ENCODE data around the gene SP110.
"Not testable (repeated sequence)": the region's sequence is repeated elsewhere in the genome, so short reads cannot be mapped to it uniquely, and the experiment has no call there.

SP110 gene

DNA sequence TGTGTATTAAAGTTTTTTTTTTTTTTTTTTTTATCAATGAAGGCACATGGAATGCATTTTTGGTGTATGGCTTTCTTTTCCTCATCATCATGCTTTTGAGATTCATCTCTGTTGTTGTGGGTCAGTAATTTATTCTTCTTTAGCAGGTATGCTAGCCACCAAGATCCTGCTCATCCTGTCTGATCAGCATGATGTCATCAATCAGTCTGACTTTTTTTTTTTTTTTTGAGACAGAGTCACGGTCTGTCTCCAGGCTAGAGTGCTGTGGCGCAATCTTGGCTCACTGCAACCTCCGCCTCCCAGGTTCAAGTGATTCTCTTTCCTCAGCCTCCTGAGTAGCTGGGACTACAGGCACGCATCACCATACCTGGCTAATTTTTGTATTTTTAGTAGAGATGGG is 3.0 kb upstream of the SP110 start:
- DNase-seq: not testable (repeated sequence)

DNA sequence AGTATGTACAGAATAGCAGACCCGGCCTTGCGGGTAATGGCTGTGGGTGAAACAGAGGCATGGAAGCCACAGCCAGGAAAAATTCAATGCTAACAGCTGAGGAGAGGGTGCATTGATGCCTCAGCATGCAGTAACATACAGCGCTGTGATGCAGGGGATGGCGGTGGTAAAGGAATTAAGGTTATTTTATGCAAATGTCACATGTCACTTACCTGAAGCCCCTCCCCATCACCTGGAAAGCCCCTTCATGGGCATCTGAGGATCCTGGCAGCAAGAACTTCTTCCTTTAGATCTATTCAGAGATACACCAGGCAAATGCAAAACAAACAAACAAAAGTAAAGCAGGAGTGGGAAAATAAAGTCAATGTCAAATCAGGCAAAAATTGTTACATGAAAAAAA is 1.7 kb upstream of the SP110 start:
- no peak for DNase-seq

DNA sequence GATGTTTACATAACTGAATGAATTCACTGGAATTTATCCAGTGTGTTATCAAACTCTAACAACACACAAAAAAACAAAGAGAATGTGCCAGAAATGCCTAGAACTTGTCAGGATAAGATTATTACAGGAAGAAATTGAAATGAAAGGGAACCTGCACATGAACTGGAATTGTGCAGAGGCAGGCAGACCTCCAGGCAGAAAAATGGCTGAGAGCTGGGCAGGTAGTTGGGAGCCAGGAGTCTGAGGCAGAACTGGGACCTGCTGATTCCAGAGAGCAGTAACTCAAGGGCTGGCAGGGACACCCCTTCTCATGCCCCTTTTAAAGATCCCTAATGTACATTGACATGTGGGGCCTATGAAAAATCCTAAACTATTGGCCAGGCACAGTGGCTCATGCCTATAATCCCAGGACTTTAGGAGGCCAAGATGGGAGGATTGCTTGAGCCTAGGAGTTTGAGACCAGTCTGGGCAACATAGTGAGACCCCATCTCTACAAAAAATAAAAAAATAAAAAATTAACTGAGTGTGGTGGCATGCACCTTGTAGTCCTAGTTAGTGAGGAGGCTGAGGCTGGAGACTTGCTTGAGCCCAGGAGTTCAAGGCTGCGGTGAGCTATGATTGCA is 674 bp upstream of the SP110 start:
- DNase-seq: no peak

DNA sequence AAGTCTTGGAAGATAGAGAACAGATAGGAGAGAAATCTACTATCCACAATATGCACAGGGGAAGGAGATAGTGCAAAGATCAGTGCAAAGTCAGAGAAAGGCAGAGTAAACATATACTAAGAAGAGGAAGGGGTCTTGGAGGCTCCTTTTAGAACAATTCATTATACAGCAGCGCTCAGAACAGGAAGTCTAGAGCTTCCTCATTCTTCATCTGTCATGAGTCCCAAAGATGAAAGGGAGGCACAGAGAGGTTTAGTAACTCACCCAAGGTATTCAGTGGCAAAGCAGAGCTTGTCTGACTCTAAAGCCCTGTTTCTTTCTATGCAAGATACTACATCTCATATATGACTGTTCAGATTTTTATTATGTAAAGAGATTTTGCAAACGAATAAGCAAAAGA is 1.4 kb downstream of the SP110 start:
- no peak for DNase-seq

DNA sequence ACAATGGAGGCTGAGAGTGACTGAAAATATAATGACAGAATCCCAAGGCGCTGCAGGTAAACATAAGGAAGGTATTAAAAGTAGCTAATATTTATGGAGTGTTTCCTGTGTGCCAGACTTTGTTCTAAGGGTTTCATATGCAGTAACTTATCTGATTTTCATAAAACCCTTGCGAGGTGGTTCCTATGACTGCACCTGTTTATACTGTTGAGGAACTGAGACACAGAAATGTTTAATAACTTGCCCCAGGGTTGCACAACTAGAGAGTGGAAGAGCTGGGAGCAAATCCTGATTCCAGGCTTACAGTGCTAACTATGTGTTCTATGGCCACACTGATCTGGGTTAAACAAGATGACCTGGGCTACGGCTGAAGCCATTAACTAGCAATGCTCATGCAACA is 2.4 kb downstream of the SP110 start:
- no peak for DNase-seq

DNA sequence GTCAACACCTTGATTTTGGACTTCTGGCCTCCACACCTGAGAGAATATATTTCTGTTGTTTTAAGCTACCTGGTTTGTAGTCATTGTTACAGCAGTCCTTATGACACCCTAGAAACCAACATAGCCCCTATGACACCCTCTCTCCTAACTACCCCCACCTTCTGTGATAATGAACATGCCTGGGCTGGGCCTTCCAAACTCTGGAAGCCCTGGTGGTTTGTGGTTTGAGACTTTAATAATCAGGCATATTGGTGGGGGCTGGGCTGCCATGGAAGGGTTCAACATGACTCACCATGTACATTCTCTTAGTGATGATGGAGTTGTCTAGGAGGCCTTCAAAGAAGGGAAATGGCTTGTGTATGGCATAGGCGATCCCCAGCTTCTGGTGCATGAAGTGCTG is 3.3 kb downstream of the SP110 start:
- DNase-seq: no peak

DNA sequence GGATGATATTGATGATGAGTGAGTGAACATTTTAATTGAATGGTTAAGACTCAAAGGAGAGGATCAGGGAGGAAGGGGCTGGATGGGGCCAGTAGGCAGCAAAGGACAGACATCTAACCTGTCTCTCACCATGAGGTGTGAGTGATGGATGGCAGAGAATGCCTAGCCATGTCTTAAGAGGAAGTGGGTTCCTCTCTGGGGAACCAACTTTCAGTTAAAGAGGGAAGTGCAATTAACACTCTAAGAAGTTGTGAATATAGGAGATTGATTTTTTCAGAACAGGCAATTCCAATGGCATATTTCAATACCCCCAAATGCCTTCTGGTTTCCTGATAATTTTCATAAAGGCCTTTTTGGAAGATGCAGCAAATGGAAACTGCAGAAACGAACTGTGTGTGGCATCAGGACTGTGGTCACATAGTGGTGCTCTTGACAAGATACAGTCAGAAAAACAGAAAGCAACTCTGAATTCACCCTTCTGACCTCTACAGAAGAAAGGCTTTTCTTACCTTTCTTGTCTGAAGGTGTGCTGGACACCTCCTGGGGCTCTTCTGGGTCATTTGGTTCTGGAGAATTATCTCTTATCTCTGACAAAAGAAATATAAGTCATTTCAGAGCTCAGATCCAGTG is 10.2 kb downstream of the SP110 start:
- DNase-seq: no peak

DNA sequence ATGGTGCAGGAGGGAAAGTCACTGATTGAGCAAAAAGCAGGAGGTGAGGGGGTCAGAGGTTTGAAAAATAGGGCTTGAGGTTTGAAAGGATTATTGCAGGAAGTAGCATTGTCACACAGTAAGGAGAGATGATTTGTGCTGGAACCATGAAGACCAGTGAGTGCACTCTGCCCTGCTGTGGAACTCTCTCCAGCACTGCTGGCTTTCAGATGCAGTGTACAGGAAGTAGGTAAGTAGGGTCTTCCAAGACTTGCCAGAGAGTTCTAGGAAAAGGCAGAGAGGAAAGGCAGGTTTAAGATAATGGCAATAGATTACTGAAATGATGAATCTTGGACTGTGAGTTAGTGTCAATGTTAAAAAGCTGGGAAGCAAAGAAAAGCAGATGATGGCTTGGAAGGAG is 11.2 kb downstream of the SP110 start:
- DNase-seq: no peak

DNA sequence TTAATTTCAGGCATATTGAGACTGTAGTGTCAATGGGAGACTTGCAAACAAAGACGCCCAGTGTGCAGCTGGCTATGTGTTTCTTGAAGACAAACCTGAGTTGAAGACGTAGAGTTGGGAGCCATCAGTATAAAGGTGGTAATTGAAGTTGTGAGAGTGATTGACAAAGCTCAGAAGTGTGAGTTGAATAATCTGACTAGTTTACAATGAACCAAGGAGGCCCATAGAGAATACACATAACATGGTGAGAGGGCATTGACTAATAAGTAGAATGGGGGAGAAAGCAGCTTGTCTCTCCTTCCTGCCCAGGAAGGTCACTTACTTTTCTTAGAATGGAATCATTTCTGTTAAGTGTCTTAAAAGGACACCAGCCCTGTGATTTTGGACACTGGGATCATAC is 14.1 kb downstream of the SP110 start:
- DNase-seq: no peak

DNA sequence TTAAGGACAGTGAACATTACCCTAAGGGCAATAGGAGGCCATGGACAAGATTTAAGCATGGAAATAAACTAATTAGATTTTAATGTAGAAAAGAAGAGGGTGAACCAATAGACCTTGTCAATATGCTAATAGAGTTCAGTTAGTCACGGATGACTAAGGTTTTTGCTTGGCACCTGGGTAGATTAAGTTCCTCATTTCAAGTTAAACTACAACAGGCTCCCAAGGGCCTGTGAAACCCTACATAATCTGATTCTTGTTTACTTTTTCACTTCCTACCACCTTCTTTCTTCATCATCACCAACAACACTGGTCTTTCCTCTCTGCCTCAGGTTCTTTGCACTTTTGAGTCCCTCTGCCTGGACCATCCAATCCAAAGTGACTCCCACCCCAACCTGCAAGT is 14.8 kb downstream of the SP110 start:
- DNase-seq: no peak

DNA sequence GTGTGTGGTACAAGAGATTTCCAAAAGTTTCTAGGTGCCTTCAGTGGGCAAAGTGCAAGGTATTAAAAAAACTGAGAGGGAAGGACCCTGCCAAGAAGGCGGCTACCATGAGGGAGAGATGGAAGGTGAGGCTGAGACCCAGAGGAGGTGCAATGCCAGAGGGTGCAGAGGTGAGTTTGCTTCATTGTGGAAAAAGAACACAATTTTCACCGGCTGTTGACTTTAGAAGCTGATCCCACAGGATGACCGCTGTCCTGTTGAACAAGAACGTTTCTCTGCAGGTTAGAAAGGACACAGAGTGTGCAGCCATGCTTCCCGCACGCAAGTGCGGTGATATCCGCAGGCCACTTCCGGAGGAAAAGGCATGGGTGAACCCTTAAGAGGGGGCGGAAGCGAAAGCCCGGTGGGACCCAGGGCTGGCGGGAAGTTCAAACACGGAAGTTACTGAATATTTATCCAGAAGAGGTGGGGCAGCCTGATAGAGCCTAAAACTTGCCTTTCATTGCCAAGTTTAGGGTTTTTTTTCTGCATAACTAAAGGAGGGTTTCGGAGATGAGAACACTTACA is 16.6 kb downstream of the SP110 start:
- DNase-seq: no peak

DNA sequence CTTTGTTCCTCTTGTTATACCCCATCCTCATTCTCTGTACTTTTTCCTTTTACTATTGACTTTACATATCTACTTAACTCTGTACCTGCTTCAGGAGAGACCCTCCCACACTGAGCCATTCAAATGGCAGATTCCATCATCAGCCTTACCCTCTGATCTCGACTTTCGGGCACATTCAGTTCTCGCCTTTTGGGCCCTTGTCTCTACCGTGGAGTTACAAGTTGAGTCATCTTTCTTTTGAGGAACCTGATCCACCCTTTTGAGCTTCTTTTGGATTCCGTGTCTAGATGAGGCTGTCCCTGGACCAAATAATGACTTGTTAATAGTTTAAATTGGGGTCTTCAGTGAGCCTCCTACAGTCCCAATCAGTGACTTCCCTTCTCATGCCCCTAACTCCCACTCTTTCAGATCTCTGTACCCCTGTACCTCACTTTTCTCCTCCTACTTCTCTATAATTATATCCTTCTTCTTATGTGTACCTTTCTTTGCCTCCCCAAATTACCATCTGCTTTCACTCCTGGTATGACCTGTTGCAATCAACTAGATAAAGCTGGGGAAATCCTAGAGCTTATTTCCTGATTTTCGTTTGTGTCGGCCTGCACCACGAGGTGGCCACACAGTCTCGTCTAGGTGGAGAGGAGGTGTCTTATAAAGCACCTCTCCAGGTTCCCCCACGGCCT is 17.2 kb downstream of the SP110 start:
- DNase-seq: no peak

DNA sequence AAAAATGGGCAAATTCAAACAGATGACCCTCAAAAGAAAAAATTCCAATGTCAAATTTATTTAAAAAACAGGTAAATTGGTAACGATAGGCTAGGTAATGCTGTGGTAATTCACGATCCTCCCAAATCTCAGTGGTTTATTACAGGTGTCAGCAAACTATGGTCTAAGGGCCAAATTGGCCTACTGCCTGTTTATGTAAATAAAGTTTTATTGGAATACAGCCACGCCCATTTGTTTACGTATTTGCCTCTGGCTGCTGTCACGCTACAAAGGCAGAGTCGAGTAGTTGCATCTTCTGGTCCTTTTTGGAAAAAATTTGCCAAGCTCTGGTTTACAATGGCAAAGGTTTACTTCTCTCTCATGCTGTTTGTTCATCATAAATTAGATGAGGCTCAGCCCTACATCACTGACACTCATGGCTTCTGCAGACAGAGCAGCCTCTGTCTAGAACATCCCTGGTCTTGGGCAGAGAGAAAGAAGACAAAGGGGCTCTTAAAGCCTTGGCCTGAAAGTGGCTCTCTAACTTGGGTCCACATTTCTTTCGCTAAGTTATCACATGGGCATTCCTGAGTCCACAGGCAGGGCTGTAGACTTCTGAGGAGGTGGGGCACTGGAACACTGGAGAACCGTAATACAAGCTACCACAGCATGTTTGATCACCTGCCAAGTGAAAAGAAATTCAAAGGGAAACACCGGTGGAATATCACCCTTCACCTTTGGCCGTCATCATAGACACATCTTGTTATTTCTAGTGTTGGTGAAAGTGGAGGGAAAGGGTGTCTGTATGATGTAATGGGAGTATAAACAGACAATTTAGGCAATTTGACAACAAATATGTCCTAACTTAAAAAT is 34.8 kb downstream of the SP110 start:
- DNase-seq: no peak

DNA sequence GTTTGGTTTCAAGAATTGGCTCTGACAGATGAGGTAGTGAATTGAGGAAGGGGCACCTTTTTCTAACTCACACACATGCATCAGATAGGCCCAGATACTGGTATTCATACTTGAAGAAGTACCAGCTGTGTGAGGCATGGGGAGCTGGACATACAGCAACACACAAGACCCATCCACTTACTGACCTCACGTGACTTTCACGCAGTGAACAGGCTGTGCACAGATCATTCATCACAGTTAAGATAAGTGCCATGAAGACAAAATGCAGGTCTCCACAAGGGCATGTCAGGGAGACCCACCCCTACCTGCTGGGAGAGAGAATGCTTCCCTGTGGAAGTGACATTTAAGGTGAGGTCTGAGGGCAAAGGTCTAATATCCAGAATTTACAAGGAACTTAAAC is 38.6 kb downstream of the SP110 start:
- no peak for DNase-seq

DNA sequence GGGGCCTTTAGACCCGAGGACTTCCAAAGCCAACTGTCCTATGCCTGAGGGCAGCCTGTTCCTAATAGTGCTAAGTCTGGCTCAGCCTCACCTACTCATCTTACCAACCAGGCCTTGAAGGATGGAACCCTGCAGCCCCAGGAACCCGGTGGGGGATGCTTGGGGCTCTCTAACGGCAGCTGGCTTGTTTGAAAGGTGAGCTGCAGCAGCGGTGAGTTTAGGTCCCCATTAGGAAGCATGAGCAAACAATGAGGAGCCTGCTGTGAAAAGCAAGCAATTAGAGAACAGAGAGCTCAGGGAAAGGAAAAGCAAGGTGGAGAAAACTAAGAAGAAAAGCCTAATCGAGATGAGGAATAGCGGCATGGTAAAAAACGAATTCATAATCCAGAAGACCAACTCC is 39.9 kb downstream of the SP110 start:
- DNase-seq: no peak

DNA sequence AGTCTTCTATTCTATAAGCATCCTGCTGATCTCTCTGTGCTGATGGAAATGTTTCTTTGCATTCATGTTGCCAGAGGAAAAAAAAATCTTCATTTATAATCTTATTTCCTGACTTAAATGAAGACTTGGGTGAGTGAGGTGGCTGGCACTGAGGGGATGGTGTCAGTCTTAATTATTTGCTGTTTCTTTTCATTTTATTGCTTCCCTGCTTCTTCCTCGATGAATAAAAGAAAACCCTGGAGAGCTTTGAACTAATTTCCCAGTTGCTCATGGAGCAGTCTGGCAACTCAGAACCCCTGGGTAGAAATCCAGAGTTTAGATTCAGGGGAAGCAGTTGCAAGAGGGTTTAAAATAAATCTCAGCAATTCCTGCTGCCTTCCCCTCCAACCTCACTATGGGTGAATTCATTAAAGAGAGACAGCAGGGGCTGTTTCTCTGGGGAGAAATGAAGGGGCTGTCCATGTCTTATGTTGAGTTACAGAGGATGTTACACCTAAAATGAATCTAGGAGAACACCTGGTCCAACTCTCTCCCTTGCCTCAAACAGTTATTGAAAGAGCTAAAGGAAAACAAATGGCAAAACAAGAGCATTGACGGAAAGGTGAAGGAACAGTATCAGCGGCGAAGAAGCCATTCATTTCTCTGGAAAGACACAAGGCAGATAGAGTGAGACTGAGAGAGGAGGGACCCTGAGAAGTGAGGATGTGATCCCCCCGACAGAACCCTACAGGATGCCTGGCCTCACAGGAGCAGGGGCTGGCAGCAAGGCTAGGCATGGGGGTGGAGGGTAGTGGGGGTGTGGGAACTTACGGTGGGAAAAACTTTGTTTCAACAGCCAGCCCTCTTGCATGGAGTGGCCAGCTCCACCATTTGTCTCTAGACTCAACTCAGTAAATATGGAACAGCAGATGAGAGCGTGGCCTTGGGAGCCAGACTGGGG is 41.0 kb downstream of the SP110 start:
- DNase-seq: no peak

DNA sequence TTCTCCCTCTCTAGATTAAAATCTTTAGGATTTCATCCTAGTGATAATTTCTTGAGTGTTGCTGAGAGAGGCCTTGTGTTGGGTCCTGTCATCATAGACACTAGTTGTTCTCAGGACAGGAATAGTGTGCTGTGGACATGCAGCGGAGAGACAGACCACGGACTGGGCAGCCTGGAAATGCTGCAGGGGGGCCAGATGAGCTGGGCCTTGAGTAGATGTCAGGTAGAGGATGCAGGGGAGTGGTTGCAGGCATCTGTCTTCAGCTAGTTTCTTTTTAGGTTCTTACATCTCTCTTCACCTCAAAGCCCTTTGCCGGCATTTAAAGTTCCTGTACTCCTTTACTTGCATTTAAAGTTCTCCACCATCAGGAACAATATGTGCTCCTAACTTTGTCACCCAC is 42.8 kb downstream of the SP110 start:
- DNase-seq: no peak

DNA sequence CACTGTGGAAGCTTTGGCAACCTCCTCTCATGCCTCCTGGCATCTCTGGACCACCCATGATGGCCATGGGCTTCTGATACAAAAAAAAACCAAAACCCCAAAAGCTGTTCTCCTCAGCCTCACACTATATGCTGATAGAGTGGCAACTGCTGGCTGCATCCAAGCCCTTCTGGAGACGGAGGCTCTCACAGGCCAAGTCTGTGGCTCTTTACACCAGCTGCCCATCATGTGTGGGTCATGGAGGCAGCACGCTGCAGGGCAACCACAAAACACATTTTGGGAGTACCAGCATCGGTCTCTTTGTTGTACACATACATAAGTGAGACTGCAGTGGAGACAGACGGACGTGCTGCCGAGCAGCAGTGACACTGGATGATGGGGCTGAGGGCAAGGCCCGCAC is 45.3 kb downstream of the SP110 start:
- DNase-seq: no peak

DNA sequence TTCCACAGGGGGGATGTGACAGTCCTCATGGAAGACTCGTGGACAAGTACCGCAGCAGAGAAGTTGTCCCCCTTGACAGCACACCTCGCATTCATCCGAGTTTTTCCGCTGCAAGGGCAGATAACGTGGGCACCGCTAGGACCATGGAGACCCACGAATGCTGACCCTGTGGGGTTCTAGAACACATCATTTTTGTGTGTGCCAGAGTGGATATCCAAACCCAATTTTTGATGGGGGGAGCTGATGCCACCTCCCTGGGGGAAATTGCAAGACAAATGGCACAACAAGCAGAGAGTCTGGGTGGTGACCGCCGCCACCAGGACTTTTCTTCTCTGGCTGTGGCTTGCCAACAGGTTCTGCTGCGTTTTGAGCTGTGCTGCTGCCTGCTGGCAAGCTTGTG is 46.9 kb downstream of the SP110 start:
- DNase-seq: no peak

DNA sequence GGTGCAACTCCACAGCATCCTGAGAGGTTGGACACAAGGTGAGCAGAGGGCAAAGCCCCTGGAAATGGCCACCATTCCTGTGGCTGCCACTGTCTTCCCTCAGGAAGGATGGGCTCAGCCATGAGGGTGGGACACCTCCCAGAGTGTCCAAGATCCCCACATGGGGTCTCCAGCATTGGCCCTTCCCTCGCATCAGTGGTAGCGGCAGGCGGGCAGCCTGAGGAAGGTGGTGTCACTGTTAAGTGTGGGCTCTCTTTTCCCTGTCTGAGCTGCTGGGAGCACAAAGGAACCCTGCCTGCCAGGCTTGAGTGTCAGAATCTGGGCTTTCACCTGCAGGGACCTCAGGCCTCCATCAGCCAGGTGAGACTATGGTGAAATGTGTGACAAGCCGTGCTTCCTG is 47.6 kb downstream of the SP110 start:
- DNase-seq: no peak

DNA sequence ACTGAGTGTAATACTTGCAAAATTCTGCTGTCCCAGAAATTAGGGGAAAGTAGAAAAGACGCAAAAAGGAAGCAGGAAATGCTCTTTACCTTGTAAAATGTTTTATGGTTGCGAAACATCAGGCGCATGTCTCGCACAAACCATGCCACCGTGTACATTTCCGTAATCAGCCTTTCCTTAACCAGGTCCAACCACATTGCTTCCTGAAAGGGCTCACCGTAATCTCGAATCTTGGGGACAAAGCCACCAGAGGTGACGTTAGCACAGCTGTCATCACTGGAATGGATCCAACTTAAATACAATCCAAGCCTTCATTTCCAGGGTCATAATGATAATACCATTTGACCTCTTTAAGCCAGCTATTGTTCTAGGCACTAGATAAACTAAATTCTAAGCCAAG is 49.3 kb downstream of the SP110 start:
- no peak for DNase-seq

DNA sequence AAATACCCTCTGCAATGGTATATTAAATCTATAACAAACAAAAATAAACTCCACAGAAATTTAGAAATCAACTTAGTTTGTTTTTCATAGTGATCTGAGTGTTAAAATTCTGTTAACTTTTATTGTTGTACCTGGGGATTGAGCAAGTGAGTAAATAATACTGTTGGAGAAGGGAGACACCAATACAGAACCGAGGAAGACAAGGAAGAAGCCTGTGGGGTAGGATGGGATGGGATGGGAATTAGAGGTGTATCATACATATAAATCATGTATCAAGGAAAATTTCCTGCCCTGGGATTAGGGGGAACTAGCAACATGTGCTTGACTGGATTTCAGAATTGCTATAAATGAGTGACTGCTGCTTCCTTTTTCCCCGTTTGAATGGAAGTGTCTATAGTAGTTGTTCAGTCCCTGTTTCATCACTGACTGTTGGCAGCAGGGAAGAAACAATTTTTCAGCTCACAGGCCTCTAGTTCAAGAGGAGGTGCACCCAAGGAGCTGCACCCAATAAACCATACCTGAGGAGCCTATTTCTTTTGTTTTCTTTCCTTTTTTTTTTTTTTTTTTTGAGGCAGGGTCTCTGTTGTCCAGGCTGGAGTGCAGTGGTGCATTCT is 53.1 kb downstream of the SP110 start:
- DNase-seq: no peak
